Measurements from ENCODE around the gene C3AR1.
A peak's percentile ranks its signal among the peaks of the same experiment; 100 is the strongest.

Gene C3AR1

DNA sequence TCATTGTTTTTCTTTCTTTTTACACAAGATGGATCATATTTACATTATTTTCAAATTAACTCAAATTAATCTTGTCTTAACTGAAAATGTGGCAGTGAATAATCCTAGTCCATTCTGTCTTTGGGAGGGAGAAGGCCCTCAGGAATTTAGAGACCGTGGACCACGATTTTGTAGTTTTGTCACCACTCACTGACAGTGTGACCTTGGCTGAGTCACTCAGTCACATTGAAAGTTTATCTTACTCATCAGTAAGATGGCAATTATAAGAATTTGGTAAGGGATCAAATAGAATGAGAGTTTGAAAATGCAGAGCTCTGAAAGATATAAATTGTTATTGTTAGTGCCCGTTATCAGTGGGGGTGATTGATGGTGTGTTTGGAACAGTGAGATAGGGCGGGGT is 17.3 kb downstream of the C3AR1 start:
- in situ Hi-C loops (cut with MboI; ENCODE audit: low sequenced_read_pairs, unreplicated experiment) = no loop called here
- no peak for DNase-seq (ENCODE audit: low spot score)
- TF ChIP-seq, protein P1, sequence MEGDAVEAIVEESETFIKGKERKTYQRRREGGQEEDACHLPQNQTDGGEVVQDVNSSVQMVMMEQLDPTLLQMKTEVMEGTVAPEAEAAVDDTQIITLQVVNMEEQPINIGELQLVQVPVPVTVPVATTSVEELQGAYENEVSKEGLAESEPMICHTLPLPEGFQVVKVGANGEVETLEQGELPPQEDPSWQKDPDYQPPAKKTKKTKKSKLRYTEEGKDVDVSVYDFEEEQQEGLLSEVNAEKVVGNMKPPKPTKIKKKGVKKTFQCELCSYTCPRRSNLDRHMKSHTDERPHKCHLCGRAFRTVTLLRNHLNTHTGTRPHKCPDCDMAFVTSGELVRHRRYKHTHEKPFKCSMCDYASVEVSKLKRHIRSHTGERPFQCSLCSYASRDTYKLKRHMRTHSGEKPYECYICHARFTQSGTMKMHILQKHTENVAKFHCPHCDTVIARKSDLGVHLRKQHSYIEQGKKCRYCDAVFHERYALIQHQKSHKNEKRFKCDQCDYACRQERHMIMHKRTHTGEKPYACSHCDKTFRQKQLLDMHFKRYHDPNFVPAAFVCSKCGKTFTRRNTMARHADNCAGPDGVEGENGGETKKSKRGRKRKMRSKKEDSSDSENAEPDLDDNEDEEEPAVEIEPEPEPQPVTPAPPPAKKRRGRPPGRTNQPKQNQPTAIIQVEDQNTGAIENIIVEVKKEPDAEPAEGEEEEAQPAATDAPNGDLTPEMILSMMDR (IDR thresholded peaks at IDR 0.05; ENCODE audit: borderline replicate concordance, control extremely low read depth, extremely low read depth, insufficient read depth, missing control alignments) = no peak

DNA sequence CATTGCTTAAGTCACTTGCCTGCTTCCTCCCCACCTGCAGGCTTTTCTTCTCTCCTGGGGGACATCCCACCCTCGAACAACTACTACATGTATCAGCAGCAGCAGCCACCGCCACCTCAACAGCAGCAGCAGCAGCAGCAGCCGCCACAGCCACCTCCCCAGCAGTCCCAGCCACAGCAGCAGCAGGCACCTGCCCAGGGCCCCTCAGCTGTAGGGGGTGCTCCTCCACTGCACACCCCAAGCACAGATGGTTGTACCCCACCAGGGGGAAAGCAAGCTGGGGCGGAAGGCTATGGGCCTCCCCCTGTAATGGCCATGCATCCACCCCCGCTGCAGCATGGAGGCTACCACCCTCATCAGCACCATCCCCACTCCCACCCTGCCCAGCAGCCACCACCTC is 18.3 kb downstream of the C3AR1 start:
- no peak for DNase-seq (ENCODE audit: low spot score)
- in situ Hi-C loops (cut with MboI; ENCODE audit: low sequenced_read_pairs, unreplicated experiment) = no loop called here
- TF ChIP-seq, protein P1 (IDR thresholded peaks at IDR 0.05; ENCODE audit: borderline replicate concordance, control extremely low read depth, extremely low read depth, insufficient read depth, missing control alignments) = no peak

GRCh38 chr12:8045952-8046944 is 19.9 kb downstream of the C3AR1 start:
- TF ChIP-seq, protein P1 (IDR thresholded peaks at IDR 0.05; ENCODE audit: borderline replicate concordance, control extremely low read depth, extremely low read depth, insufficient read depth, missing control alignments) = peak; percentile 76
- peak; percentile 86 for DNase-seq (ENCODE audit: low spot score)
- in situ Hi-C loops (cut with MboI; ENCODE audit: low sequenced_read_pairs, unreplicated experiment) = no loop called here

DNA sequence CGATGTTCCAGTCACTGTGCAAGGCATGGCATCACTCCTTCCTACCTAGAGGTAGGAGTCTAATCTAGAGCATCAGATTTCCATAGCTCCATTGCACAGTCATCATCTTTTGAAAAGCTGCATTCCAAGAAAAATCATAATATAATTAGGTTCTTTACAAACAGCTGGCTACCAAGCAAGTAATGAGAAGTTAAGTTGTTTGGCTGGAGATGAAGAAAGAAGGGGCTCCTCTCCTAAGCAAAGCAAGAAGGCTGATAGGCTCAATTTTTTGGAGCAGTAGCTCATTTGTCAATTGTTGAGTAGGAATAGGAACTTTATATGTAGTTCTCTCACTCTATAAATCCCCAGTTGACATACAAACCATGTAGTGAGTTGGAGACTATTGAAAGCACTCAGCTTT is 25.4 kb downstream of the C3AR1 start:
- in situ Hi-C loops (cut with MboI; ENCODE audit: low sequenced_read_pairs, unreplicated experiment) = no loop called here

DNA sequence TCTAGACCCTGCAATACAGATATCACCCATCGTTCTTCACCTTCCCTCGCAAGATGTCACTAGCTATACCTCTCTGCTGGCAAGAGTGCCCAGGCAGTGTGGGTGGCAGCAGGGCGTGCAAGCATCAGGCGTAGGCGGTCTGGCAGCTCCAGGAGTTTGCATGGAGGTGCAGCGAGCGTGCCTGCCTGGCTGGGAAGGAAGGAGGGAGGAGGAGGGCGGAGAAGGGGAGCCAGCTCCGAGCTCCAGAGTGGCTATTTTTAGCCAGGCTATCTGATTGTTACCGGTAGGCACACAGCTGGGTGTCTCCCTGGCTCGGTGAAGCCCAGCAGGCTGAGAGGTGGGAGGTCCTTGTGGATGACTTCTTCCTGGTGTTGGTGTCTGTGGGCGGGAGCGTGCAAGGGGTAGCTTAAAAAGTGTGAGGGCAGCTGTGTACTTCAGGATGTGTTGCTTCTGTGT is 27.5 kb downstream of the C3AR1 start:
- in situ Hi-C loops (cut with MboI; ENCODE audit: low sequenced_read_pairs, unreplicated experiment) = no loop called here
- no peak for DNase-seq (ENCODE audit: low spot score)
- TF ChIP-seq, protein P1 (IDR thresholded peaks at IDR 0.05; ENCODE audit: borderline replicate concordance, control extremely low read depth, extremely low read depth, insufficient read depth, missing control alignments) = no peak

More for the DNA sequence above, 25.4 kb downstream of the C3AR1 start:
- DNase-seq (ENCODE audit: low spot score) = no peak
- TF ChIP-seq, protein P1 (IDR thresholded peaks at IDR 0.05; ENCODE audit: borderline replicate concordance, control extremely low read depth, extremely low read depth, insufficient read depth, missing control alignments) = no peak

- TF ChIP-seq, protein P1 (IDR thresholded peaks at IDR 0.05; ENCODE audit: borderline replicate concordance, control extremely low read depth, extremely low read depth, insufficient read depth, missing control alignments) = no peak
- in situ Hi-C loops (cut with MboI; ENCODE audit: low sequenced_read_pairs, unreplicated experiment) = no loop called here
- no peak for DNase-seq (ENCODE audit: low spot score)
These were observed 28.2 kb downstream of the C3AR1 start for GRCh38 chr12:8037947-8038346.
